PC-3 (cell line): ENCODE results near the gene KSR1.

ENCODE experiments used
- CTCF ChIP-seq: fragments of 300-600 bp; sonication (generic); conservative IDR thresholded peaks from 2 replicates; pipeline ENCODE4 v1.5.1; 2017; ENCODE audit warnings: antibody characterized with exemption, low read depth, mild to moderate bottlenecking, low read length
- EZH2phosphoT487 ChIP-seq: fragments of 300-600 bp; sonication (generic); IDR thresholded peaks from 2 replicates; pipeline ENCODE4 v1.6.1; 2018; ENCODE audit warnings: mild to moderate bottlenecking, antibody characterized with exemption, low read length, borderline replicate concordance

- TF ChIP-seq CTCF (no peak), EZH2phosphoT487 (no peak)
Measured at GRCh38 chr17:27607521-27608091, 151.4 kb downstream of the KSR1 start.
